Spleen (tissue), 11 donors: Measurements from ENCODE around the gene SMARCA2. TPM values are rescaled to one million over a fixed set of nuclear protein-coding genes. Genes with fewer than 3 reads are reported as not detected.

Source experiments
- DNase-seq: peaks from one replicate; pipeline ENCODE4 v3.0.0-alpha.2; 2020
- H3K27ac ChIP-seq, 8 donors: fragments of 200-600 bp; sonication (generic) in 7 of 8; 1 replicate in 4 of 8; 2 replicates in 4 of 8; pipeline versions ENCODE4 v1.5.0 to v1.8.0; 2016 to 2021; ENCODE audit warnings: inconsistent platforms in 4 of 8, mild to moderate bottlenecking in 4 of 8, moderate library complexity in 1 of 8
- H3K27me3 ChIP-seq, 7 donors: fragments of 200-600 bp; sonication (generic) in 6 of 7; replicated peaks in 1 of 7; 1 replicate in 4 of 7; 2 replicates in 3 of 7; pipeline versions ENCODE4 v1.5.0 to v1.8.0; 2016 to 2021; ENCODE audit warnings: inconsistent platforms in 3 of 7, mild to moderate bottlenecking in 1 of 7
- H3K36me3 ChIP-seq, 6 donors: fragments of 200-600 bp; sonication (generic) in 5 of 6; 1 replicate in 4 of 6; 2 replicates in 2 of 6; pipeline versions ENCODE4 v1.5.0 to v1.8.0; 2016 to 2021; ENCODE audit warnings: inconsistent platforms in 2 of 6
- H3K4me1 ChIP-seq, 6 donors: fragments of 200-600 bp; sonication (generic) in 5 of 6; 1 replicate in 3 of 6; 2 replicates in 3 of 6; pipeline versions ENCODE4 v1.5.0 to v1.8.0; 2016 to 2021; ENCODE audit warnings: inconsistent platforms in 3 of 6
- H3K4me3 ChIP-seq, 8 donors: fragments of 200-600 bp; sonication (generic) in 7 of 8; 1 replicate in 4 of 8; 2 replicates in 4 of 8; pipeline versions ENCODE4 v1.5.0 to v1.8.0; 2016 to 2021; ENCODE audit warnings: inconsistent platforms in 4 of 8, mild to moderate bottlenecking in 4 of 8, moderate library complexity in 2 of 8
- H3K9me3 ChIP-seq, 8 donors: fragments of 200-600 bp; sonication (generic) in 7 of 8; 1 replicate in 4 of 8; 2 replicates in 4 of 8; pipeline versions ENCODE4 v1.5.0 to v1.8.0; 2016 to 2021; ENCODE audit warnings: inconsistent platforms in 4 of 8
- POLR2A ChIP-seq, 3 donors: fragments of 450-650 bp; IDR thresholded peaks; one replicate each; pipeline ENCODE4 v1.5.1; 2017; ENCODE audit warnings: antibody characterized with exemption in 3 of 3, mild to moderate bottlenecking in 1 of 3
- POLR2AphosphoS5 ChIP-seq, 3 donors: sonication (generic); formaldehyde crosslinking; IDR thresholded peaks; one replicate each; pipeline ENCODE4 v1.5.1; 2017; ENCODE audit warnings: antibody characterized with exemption in 3 of 3
- WGBS, 5 donors: extraction: QIAGEN DNeasy Blood & Tissue Kit in 3 of 5; methylation state at CpG; one replicate each; pipeline versions ENCODE4 v1.1.5 to v1.1.7; 2013 to 2018; 5-methylcytosine and 5-hydroxymethylcytosine counted together
- intact Hi-C: fragments of 100-400 bp; cut with DNase I; formaldehyde crosslinking; loops from one replicate; pipeline ENCODE4 v1.15.0; 2023; ENCODE audit warnings: low total_unique reads
- polyA plus RNA-seq, 3 donors: library from polyadenylated mRNA; stranded (reverse); fragments of 200-250 nt; gene quantifications; one replicate each; pipeline ENCODE4 v1.2.1, GENCODE V29; 2013
- total RNA-seq, 7 donors: library from RNA; depleted of rRNA in 3 of 7; stranded (reverse); fragments of >200 nt in 3 of 7; fragmentation: NEBNext Ultra II Directional in 4 of 7; extraction: Animal tissue kit (Norgen Biotek cat#: 25700) in 4 of 7; gene quantifications; one replicate each; pipeline versions ENCODE4 v1.1.0 to v1.2.1, GENCODE V29; 2016 to 2021
- TF ChIP-seq, protein P1 (sequence below), 11 experiments: fragments of 200-600 bp in 7 of 11; fragments of 450-650 bp in 4 of 11; sonication (generic) in 4 of 11; IDR thresholded peaks in 8 of 11; conservative IDR thresholded peaks in 3 of 11; 1 replicate in 7 of 11; 2 replicates in 4 of 11; pipeline versions ENCODE4 v1.4.0 to v1.8.0; 2016 to 2021; ENCODE audit warnings: antibody characterized with exemption in 11 of 11, inconsistent platforms in 4 of 11, mild to moderate bottlenecking in 1 of 11
- donor health status: healthy with polysubstance abuse.
- donor health status: DM: no; HTN: no; CAD: no; lungs with moderate emphysema.
- donor health status: DM: no; HTN: no; CAD: no.
- donor health status: Bipolar disorder and iron deficiency.
- donor health status: healthy.
- donor health status: DM: no; HTN: no; CAD: no.
- donor health status: DM: yes; HTN: yes; CAD: no.

SMARCA2 gene
- total and polyA plus RNA-seq, 10 donors, result 41.9 to 252 (median 186) TPM

DNA sequence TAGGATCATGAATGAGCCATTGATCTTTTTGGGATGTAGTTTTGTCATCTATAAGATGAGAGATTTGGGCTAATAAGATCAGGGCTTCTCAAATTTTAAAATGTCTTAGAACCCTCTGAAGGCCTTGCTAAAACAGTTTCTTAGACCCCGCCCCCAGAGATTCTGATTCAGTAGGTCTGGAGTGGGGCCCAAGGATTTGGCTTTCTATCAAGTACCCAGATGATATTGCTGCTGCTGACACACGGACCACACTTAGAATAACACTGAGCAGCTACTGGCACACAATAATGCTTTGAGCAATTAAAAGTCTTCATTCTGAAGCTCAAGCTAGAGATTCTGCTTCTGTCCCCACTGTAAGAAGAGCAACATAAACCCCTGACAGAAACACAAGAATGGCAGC, 216.7 kb downstream of the SMARCA2 start:
- Histone ChIP-seq H3K36me3 (no peaks in the 10 kb centered on the region), H3K9me3 (no peaks in the 10 kb centered on the region), H3K27ac (no peak overlapping the region), H3K27me3 (no peaks in the 10 kb centered on the region), H3K4me1 (peaks cover 2 to 25% (median 19%) of the 10 kb centered on the region in 6 donors), H3K4me3 (no peak overlapping the region)
- 76 to 94% (median 82%) methylated on average over 2 of the region's 2 CpGs for WGBS, 5 donors
- DNase-seq, result no peak
- intact Hi-C loops, result no loop called here
- no peak for TF ChIP-seq POLR2AphosphoS5 (IDR thresholded peaks at IDR 0.05)
- TF ChIP-seq, protein P1, sequence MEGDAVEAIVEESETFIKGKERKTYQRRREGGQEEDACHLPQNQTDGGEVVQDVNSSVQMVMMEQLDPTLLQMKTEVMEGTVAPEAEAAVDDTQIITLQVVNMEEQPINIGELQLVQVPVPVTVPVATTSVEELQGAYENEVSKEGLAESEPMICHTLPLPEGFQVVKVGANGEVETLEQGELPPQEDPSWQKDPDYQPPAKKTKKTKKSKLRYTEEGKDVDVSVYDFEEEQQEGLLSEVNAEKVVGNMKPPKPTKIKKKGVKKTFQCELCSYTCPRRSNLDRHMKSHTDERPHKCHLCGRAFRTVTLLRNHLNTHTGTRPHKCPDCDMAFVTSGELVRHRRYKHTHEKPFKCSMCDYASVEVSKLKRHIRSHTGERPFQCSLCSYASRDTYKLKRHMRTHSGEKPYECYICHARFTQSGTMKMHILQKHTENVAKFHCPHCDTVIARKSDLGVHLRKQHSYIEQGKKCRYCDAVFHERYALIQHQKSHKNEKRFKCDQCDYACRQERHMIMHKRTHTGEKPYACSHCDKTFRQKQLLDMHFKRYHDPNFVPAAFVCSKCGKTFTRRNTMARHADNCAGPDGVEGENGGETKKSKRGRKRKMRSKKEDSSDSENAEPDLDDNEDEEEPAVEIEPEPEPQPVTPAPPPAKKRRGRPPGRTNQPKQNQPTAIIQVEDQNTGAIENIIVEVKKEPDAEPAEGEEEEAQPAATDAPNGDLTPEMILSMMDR (IDR thresholded peaks at IDR 0.05 in 8 of 11, conservative IDR thresholded peaks at IDR 0.05 in 3 of 11), result no peak
- TF ChIP-seq POLR2A (IDR thresholded peaks at IDR 0.05), result no peak

DNA sequence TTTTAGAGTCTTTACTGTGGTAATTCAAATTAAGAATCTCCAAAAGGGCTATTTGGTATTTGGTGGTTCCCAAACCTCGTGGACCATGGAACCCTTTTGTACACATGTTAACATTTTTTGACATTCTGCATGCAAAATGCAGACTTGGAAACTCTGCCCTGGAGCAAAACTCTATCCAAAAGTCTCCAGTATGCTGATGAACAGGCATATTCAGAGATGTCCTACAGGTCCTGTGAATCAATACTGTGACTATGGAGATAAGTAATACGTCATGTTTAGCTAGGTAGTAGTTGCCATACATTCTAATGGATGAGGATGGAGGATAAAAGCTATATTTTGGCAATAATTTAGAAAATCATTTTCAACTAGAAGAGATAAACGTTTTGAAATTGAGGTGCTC, 218.1 kb downstream of the SMARCA2 start:
- H3K36me3 ChIP-seq, result no peaks in the 10 kb centered on the region
- 70 to 87% (median 76%) methylated on average over 3 of the region's 3 CpGs for WGBS, 5 donors
- H3K4me3 ChIP-seq, result no peak overlapping the region
- TF ChIP-seq POLR2A (IDR thresholded peaks at IDR 0.05), result no peak
- TF ChIP-seq, protein P1 (IDR thresholded peaks at IDR 0.05 in 8 of 11, conservative IDR thresholded peaks at IDR 0.05 in 3 of 11), result no peak
- no peak for TF ChIP-seq POLR2AphosphoS5 (IDR thresholded peaks at IDR 0.05)
- no peak overlapping the region for H3K27ac ChIP-seq
- no peaks in the 10 kb centered on the region for H3K27me3 ChIP-seq
- DNase-seq, result no peak
- peaks cover 2 to 22% (median 18%) of the 10 kb centered on the region in 6 donors for H3K4me1 ChIP-seq
- H3K9me3 ChIP-seq, result no peaks in the 10 kb centered on the region
- intact Hi-C loops, result no loop called here

DNA sequence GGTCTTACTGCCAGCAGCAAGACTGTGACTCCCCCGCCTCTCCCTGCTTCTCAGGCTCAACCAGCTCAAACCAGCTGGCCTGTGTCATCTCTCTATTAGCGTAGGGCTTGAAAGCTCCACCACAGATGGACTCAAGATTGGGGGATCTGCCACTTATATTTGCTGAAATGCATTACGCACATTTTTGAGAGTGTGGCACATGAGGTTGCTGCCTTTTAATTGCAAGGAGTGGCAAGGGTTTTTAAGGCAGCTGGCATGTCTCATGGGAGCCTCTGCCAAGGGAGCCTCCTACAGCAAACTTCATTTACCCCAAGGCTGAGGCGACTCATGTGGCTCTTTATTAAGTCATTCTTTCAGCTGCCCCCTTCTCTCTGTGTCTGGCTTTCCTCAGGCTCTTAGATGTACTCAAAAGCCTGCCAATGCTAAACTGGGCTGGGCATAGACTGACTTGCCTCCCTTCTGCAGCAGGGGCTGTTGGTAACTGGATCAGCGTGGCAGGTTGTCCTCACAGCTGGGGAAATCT, 219.3 kb downstream of the SMARCA2 start:
- no peaks in the 10 kb centered on the region for H3K36me3 ChIP-seq
- no peaks in the 10 kb centered on the region for H3K9me3 ChIP-seq
- H3K4me1 ChIP-seq, result peaks cover 0 to 10% (median 6%) of the 10 kb centered on the region in 6 donors
- H3K27ac ChIP-seq, result no peak overlapping the region
- no peak for DNase-seq
- H3K4me3 ChIP-seq, result no peak overlapping the region
- TF ChIP-seq, protein P1 (IDR thresholded peaks at IDR 0.05 in 8 of 11, conservative IDR thresholded peaks at IDR 0.05 in 3 of 11), result no peak
- TF ChIP-seq POLR2AphosphoS5 (IDR thresholded peaks at IDR 0.05) (no peak), POLR2A (IDR thresholded peaks at IDR 0.05) (no peak)
- no peaks in the 10 kb centered on the region for H3K27me3 ChIP-seq
- WGBS, 5 donors, result 73 to 79% (median 77%) methylated on average over 5 of the region's 5 CpGs
- intact Hi-C loops, result no loop called here

DNA sequence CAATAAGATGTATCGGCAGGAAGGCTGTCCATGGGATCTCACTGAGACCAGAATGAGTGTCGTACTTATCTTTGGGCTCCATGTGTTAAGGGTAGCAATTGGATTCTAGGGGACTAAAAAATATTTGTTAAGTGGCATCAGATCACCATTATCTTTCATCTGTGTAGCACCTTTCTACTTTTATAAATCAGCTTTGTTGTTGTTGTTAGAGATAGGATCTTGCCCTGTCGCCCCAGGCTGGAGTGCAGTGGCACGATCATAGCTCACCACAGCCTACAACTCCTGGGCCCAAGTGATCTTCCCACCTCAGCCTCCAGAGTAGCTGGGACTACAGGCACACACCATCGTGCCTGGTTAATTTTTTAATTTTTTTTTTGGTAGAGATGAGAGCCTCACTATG, 220.5 kb downstream of the SMARCA2 start:
- Histone ChIP-seq H3K9me3 (no peaks in the 10 kb centered on the region), H3K4me3 (no peak overlapping the region), H3K27ac (no peak overlapping the region), H3K27me3 (no peaks in the 10 kb centered on the region), H3K36me3 (no peaks in the 10 kb centered on the region), H3K4me1 (peaks cover 0 to 4% (median 0%) of the 10 kb centered on the region in 6 donors)
- WGBS, 5 donors, result 89 to 94% (median 91%) methylated on average over 5 of the region's 5 CpGs
- TF ChIP-seq POLR2A (IDR thresholded peaks at IDR 0.05) (no peak), POLR2AphosphoS5 (IDR thresholded peaks at IDR 0.05) (no peak)
- TF ChIP-seq, protein P1 (IDR thresholded peaks at IDR 0.05 in 8 of 11, conservative IDR thresholded peaks at IDR 0.05 in 3 of 11), result no peak
- intact Hi-C loops, result no loop called here
- DNase-seq, result no peak
